Mesenchymal stem cell (in vitro differentiated cells and primary cell): ENCODE data around the gene ACACA.

Experiments used
- DNase-seq: peaks from one replicate; pipeline ENCODE4 v3.0.0-alpha.2; 2013
- H2AFZ ChIP-seq: one replicate; pipeline ENCODE4 v1.6.1; 2013; ENCODE audit warnings: low read depth, mild to moderate bottlenecking, control low read depth, inconsistent platforms, low read length, moderate library complexity
- H2AK5ac ChIP-seq: 2 replicates; pipeline ENCODE4 v1.6.1; 2013; ENCODE audit warnings: low read length, moderate library complexity, mild to moderate bottlenecking, inconsistent platforms; ENCODE audit not compliant: severe bottlenecking
- H2BK120ac ChIP-seq: one replicate; pipeline ENCODE4 v1.6.1; 2013; ENCODE audit warnings: low read depth, mild to moderate bottlenecking, inconsistent platforms, low read length, moderate library complexity
- H2BK12ac ChIP-seq, 2 experiments: one replicate each; pipeline ENCODE4 v1.6.1; 2013; ENCODE audit warnings: inconsistent platforms in 2 of 2, low read length in 2 of 2, mild to moderate bottlenecking in 2 of 2, moderate library complexity in 2 of 2, control low read depth in 1 of 2
- H2BK15ac ChIP-seq: one replicate; pipeline ENCODE4 v1.6.1; 2013; ENCODE audit warnings: mild to moderate bottlenecking, low read depth, inconsistent platforms; ENCODE audit not compliant: poor library complexity, severe bottlenecking
- H2BK5ac ChIP-seq: 2 replicates; pipeline ENCODE4 v1.6.1; 2013; ENCODE audit warnings: low read depth, mild to moderate bottlenecking, low read length, control low read depth, inconsistent platforms; ENCODE audit not compliant: poor library complexity, severe bottlenecking
- H3K14ac ChIP-seq, 2 experiments: one replicate each; pipeline ENCODE4 v1.6.1; 2013; ENCODE audit warnings: inconsistent platforms in 2 of 2, low read length in 2 of 2, control low read depth in 1 of 2, mild to moderate bottlenecking in 1 of 2, moderate library complexity in 1 of 2
- H3K18ac ChIP-seq, 2 experiments: one replicate each; pipeline ENCODE4 v1.6.1; 2013; ENCODE audit warnings: inconsistent platforms in 2 of 2, low read length in 2 of 2, control low read depth in 1 of 2, low read depth in 1 of 2, mild to moderate bottlenecking in 1 of 2
- H3K23ac ChIP-seq, 2 experiments: one replicate each; pipeline ENCODE4 v1.6.1; 2013; ENCODE audit warnings: inconsistent platforms in 2 of 2, low read length in 2 of 2, mild to moderate bottlenecking in 2 of 2, moderate library complexity in 2 of 2, control low read depth in 1 of 2
- H3K27ac ChIP-seq: 2 replicates; pipeline ENCODE4 v1.5.1; 2013; ENCODE audit warnings: mild to moderate bottlenecking, moderate library complexity, low read length, control low read depth, inconsistent platforms; ENCODE audit not compliant: poor library complexity, severe bottlenecking
- H3K27me3 ChIP-seq, 2 experiments: 2 replicates each; pipeline versions ENCODE4 v1.6.1 to v1.7.0; 2013; ENCODE audit warnings: low read length in 2 of 2, mild to moderate bottlenecking in 2 of 2, moderate library complexity in 2 of 2, control low read depth in 1 of 2, inconsistent platforms in 1 of 2; ENCODE audit not compliant: control insufficient read depth in 1 of 2, insufficient read depth in 1 of 2
- H3K36me3 ChIP-seq, 2 experiments: 2 replicates each; pipeline versions ENCODE4 v1.6.1 to v1.7.0; 2013; ENCODE audit warnings: low read length in 2 of 2, control low read depth in 1 of 2, inconsistent platforms in 1 of 2, low read depth in 1 of 2, mild to moderate bottlenecking in 1 of 2; ENCODE audit not compliant: insufficient read depth in 2 of 2, control insufficient read depth in 1 of 2
- H3K4ac ChIP-seq, 2 experiments: one replicate each; pipeline ENCODE4 v1.6.1; 2013; ENCODE audit warnings: inconsistent platforms in 2 of 2, low read length in 2 of 2, mild to moderate bottlenecking in 2 of 2, moderate library complexity in 2 of 2, control low read depth in 1 of 2, low read depth in 1 of 2
- H3K4me1 ChIP-seq: 2 replicates; pipeline ENCODE4 v1.6.1; 2013; ENCODE audit warnings: low read depth, low read length, control low read depth; ENCODE audit not compliant: control insufficient read depth, insufficient read depth
- H3K4me2 ChIP-seq: 2 replicates; pipeline ENCODE4 v1.6.1; 2013; ENCODE audit warnings: low read length, mild to moderate bottlenecking, inconsistent platforms; ENCODE audit not compliant: poor library complexity, severe bottlenecking
- H3K4me3 ChIP-seq, 2 experiments: 2 replicates each; pipeline versions ENCODE4 v1.5.1 to v1.7.0; 2013; ENCODE audit warnings: low read length in 2 of 2, mild to moderate bottlenecking in 2 of 2, control low read depth in 1 of 2, low read depth in 1 of 2; ENCODE audit not compliant: insufficient read depth in 1 of 2
- H3K79me1 ChIP-seq: replicated peaks from 2 replicates; pipeline ENCODE4 v1.6.1; 2013; ENCODE audit warnings: mild to moderate bottlenecking, control low read depth, low read length, inconsistent platforms; ENCODE audit not compliant: poor library complexity, severe bottlenecking
- H3K9ac ChIP-seq: 2 replicates; pipeline ENCODE4 v1.7.0; 2013; ENCODE audit warnings: mild to moderate bottlenecking, low read length, moderate library complexity
- H3K9me3 ChIP-seq: 2 replicates; pipeline ENCODE4 v1.7.0; 2013; ENCODE audit warnings: mild to moderate bottlenecking, low read length; ENCODE audit not compliant: control insufficient read depth
- H4K8ac ChIP-seq: one replicate; pipeline ENCODE4 v1.6.1; 2013; ENCODE audit warnings: inconsistent platforms, mild to moderate bottlenecking, low read length, moderate library complexity
- H4K91ac ChIP-seq: one replicate; pipeline ENCODE4 v1.6.1; 2013; ENCODE audit warnings: mild to moderate bottlenecking, low read length, inconsistent platforms
- WGBS: methylation state at CpG from one replicate; pipeline ENCODE4 v1.1.7; 2013; ENCODE audit warnings: mixed read lengths; 5-methylcytosine and 5-hydroxymethylcytosine counted together

ACACA gene

GRCh38 chr17:37103231-37103630 is 303.4 kb downstream of the ACACA start:
- WGBS: 98% methylated on average over 3 of the region's 4 CpGs

GRCh38 chr17:37101306-37101705 is 305.3 kb downstream of the ACACA start:
- H2AK5ac ChIP-seq: no peak overlapping the region
- H3K4me3 ChIP-seq: no peak overlapping the region
- H3K27me3 ChIP-seq: no peaks in the 10 kb centered on the region
- no peak overlapping the region for H3K9ac ChIP-seq
- no peak overlapping the region for H2BK12ac ChIP-seq
- H3K4me1 ChIP-seq: peaks cover 2% of the 10 kb centered on the region
- no peak overlapping the region for H2BK15ac ChIP-seq
- no peak overlapping the region for H3K4ac ChIP-seq
- H3K4me2 ChIP-seq: no peak overlapping the region
- H2BK5ac ChIP-seq: no peak overlapping the region
- DNase-seq: no peak
- peaks cover 3% of the 10 kb centered on the region for H3K79me1 ChIP-seq
- H3K27ac ChIP-seq: no peak overlapping the region
- H4K91ac ChIP-seq: no peak overlapping the region
- peaks cover 33 to 81% of the 10 kb centered on the region in 2 experiments for H3K36me3 ChIP-seq
- no peak overlapping the region for H3K14ac ChIP-seq
- H3K23ac ChIP-seq: no peak overlapping the region
- H2BK120ac ChIP-seq: no peak overlapping the region
- no peak overlapping the region for H4K8ac ChIP-seq
- no peaks in the 10 kb centered on the region for H3K9me3 ChIP-seq
- H2AFZ ChIP-seq: no peak overlapping the region
- 100% methylated on average over 2 of the region's 2 CpGs for WGBS
- H3K18ac ChIP-seq: no peak overlapping the region

More at GRCh38 chr17:37103231-37103630, 303.4 kb downstream of the ACACA start:
- no peak overlapping the region for H3K27ac ChIP-seq
- no peak overlapping the region for H3K18ac ChIP-seq
- no peak overlapping the region for H3K4me3 ChIP-seq
- H3K9me3 ChIP-seq: no peaks in the 10 kb centered on the region
- H4K8ac ChIP-seq: no peak overlapping the region
- no peak overlapping the region for H3K9ac ChIP-seq
- no peak overlapping the region for H2BK12ac ChIP-seq
- no peak overlapping the region for H3K4me2 ChIP-seq
- no peak overlapping the region for H3K14ac ChIP-seq
- no peak overlapping the region for H2BK15ac ChIP-seq
- DNase-seq: no peak
- H3K4ac ChIP-seq: no peak overlapping the region
- no peak overlapping the region for H2BK120ac ChIP-seq
- H2BK5ac ChIP-seq: no peak overlapping the region
- no peak overlapping the region for H3K23ac ChIP-seq
- no peaks in the 10 kb centered on the region for H3K27me3 ChIP-seq
- no peak overlapping the region for H2AK5ac ChIP-seq
- peaks cover 1% of the 10 kb centered on the region for H3K79me1 ChIP-seq
- peaks cover 22 to 79% of the 10 kb centered on the region in 2 experiments for H3K36me3 ChIP-seq
- H4K91ac ChIP-seq: no peak overlapping the region
- H3K4me1 ChIP-seq: peaks cover 2% of the 10 kb centered on the region
- no peak overlapping the region for H2AFZ ChIP-seq

DNA sequence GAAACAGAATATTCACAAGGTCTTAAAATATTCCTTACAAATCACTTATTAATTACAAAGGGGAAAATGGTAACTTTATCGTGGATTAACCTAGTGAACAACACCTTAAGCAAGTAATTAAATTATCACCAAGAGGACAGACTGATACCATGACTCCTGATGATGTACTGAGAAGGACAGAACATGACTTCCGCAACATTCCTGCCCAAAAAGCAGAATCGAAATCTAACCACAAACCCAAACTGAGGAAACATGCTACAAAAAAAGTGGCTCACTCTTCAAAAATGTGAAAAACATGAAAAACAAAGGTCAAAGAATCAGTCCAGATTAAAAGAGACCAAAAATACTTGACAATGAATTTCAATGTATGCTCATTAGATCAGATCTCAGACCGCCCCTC is 306.4 kb downstream of the ACACA start:
- Histone ChIP-seq H3K36me3 (peaks cover 40 to 89% of the 10 kb centered on the region in 2 experiments), H3K9ac (no peak overlapping the region), H3K27me3 (no peaks in the 10 kb centered on the region), H2BK15ac (no peak overlapping the region), H3K9me3 (no peaks in the 10 kb centered on the region), H2AFZ (no peak overlapping the region), H3K4me3 (no peak overlapping the region), H3K4me2 (no peak overlapping the region), H4K8ac (no peak overlapping the region), H2AK5ac (no peak overlapping the region), H2BK120ac (no peak overlapping the region), H3K27ac (no peak overlapping the region), H2BK12ac (no peak overlapping the region), H3K4me1 (peaks cover 2% of the 10 kb centered on the region), H2BK5ac (no peak overlapping the region), H3K79me1 (peaks cover 3% of the 10 kb centered on the region), H3K18ac (no peak overlapping the region), H3K14ac (no peak overlapping the region), H3K23ac (no peak overlapping the region), H3K4ac (no peak overlapping the region), H4K91ac (no peak overlapping the region)
- 98% methylated on average over 3 of the region's 4 CpGs for WGBS
- DNase-seq: no peak

DNA sequence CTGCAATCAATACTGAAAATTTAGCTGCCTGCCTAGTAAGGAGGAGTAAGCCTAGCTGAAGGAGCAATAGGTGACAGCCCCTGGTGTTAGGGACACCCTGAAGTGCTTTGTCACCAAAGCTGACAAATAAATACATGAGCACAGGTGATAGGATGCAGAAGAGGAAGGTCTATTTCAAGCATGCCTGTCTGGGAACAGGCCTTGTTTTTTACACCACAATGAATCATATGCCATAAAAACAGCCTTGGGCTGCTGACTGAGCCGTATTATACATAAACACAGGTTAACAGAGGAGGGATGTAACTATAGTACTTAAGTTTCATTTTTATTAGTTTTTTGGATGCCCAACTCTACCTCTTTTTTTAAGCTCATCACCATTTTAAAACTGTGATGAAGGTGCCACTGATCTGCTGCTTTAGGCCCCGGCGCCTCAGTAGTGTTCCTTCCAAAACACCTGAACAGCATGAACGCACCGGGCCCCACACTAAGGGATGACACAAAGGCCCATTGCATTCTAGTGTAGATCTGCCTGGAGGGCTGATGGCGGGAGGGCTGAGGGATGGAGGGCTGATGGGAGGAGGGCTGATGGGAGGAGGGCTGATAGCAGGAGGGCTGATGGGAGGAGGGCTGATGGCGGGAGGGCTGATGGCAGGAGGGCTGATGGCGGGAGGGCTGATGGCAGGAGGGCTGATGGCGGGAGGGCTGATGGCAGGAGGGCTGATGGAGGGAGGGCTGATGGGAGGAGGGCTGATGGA is 307.5 kb downstream of the ACACA start:
- H3K4me1 ChIP-seq: peaks cover 2% of the 10 kb centered on the region
- peak; percentile 24 for DNase-seq
- H3K9me3 ChIP-seq: no peaks in the 10 kb centered on the region
- no peak overlapping the region for H3K4me2 ChIP-seq
- no peak overlapping the region for H2BK12ac ChIP-seq
- no peak overlapping the region for H3K9ac ChIP-seq
- H3K4ac ChIP-seq: no peak overlapping the region
- H4K91ac ChIP-seq: no peak overlapping the region
- no peak overlapping the region for H3K14ac ChIP-seq
- H3K79me1 ChIP-seq: peaks cover 3% of the 10 kb centered on the region
- WGBS: over 99% methylated on average over 8 of the region's 9 CpGs
- H3K4me3 ChIP-seq: no peak overlapping the region
- H2AK5ac ChIP-seq: no peak overlapping the region
- no peak overlapping the region for H3K18ac ChIP-seq
- H3K27ac ChIP-seq: no peak overlapping the region
- no peak overlapping the region for H2BK120ac ChIP-seq
- no peak overlapping the region for H2BK15ac ChIP-seq
- H3K23ac ChIP-seq: no peak overlapping the region
- H3K27me3 ChIP-seq: no peaks in the 10 kb centered on the region
- H2BK5ac ChIP-seq: no peak overlapping the region
- peaks cover 44 to 89% of the 10 kb centered on the region in 2 experiments for H3K36me3 ChIP-seq
- no peak overlapping the region for H2AFZ ChIP-seq
- peak overlapping the region; percentile 7 for H4K8ac ChIP-seq
